ENCODE results near the gene KRTAP15-1. TPM values are rescaled to one million over a fixed set of nuclear protein-coding genes. Genes with fewer than 3 reads are reported as not detected.

The KRTAP15-1 gene, protein sequence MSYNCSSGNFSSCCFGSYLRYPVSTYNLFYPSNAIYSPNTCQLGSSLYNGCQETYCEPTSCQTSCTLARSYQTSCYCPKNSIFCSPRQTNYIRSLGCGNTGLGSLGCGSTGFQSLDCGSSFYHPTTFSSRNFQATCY
- polyA plus RNA-seq, result not detected

DNA sequence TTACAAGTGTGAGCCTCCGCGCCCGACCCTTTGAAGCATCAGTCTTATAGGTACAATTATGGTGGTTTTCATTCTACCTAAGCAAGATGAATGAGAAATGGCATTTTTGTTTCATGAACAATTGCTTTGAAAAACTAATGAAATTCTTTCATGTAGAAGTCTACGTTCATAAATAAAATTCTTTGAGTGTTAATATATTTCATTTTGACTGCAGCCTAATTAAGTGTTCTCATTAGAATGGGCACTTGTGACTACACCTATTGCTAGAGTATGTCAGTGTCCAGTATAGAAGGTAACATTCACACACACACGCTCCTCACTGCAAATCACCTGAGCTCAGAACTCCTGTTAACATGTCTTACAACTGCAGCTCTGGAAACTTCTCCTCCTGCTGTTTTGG, at the start of gene KRTAP15-1:
Gene KRTAP15-1 (plus strand): TSS at position 301 of the 400 bp plus-strand sequence. CDS start 53 bp downstream, at position 354.
- H3K36me3 Mint-ChIP-seq, result no peaks in the 10 kb centered on the region
- H3K27me3 Mint-ChIP-seq (ENCODE audit: low read depth in 3 of 3), result peaks cover 0 to 2% (median 0%) of the 10 kb centered on the region in 3 donors
- DNase-seq, result no peak
- H3K27ac Mint-ChIP-seq, result no peak within 1 kb of the TSS
- H3K4me3 Mint-ChIP-seq, result no peak within 1 kb of the TSS
- H3K9me3 Mint-ChIP-seq, result peaks cover 10 to 57% (median 16%) of the 10 kb centered on the region in 6 donors
- H3K4me1 Mint-ChIP-seq, result no peaks in the 10 kb centered on the region

DNA sequence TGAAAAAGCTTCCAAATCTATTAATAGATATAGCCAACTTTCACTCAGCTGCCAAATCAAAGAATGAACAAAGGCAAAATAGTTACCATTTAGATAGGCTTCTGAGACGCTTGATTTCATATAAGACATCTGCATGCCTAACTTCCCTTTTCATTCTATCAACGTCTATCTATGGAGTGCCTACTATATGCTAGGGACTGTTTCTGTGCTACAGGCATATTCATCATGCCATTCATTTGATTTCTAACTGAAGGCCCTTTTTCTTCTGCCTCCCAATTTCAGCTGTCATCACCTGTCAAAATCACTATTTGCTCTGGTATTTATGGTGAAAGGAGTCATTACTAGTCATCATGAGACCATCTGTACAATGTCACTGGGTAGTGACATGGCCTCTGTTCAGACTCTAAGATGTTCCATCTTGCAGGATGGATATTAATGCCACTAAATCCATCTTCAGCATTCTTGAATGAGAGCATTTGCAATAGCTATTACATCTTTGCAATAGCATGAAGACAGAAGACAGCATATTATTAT, 48.5 kb upstream of the KRTAP15-1 start:
- no peak for DNase-seq

DNA sequence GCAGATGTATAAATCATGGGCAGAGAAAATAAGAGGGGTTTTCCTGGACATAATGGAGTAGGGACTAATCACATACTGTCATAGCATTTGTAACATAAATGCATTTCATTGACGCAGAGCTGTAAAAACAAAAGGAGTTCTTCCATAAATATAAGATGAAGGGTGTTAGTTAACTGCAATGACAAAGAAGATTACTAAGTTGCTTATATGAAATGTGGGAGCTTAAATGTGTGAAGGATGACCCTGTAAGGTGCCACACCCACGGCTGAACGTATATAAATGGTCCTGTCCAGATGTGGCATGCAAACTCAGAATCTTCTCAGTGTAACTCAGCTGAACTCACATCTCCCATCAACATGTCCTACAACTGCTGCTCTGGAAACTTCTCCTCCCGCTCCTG, 44.3 kb upstream of the KRTAP15-1 start, which contains the start of gene KRTAP13-1:
Gene KRTAP13-1 (plus strand): TSS at position 301 of the 400 bp plus-strand sequence. CDS start 56 bp downstream, at position 357.
- Mint-ChIP-seq H3K27me3 (ENCODE audit: low read depth in 3 of 3) (peaks cover 0 to 4% (median 3%) of the 10 kb centered on the region in 3 donors), H3K4me1 (no peaks in the 10 kb centered on the region), H3K27ac (no peak within 1 kb of the TSS), H3K4me3 (no peak within 1 kb of the TSS), H3K9me3 (peaks cover 0 to 38% (median 12%) of the 10 kb centered on the region in 6 donors), H3K36me3 (no peaks in the 10 kb centered on the region)
- no peak for DNase-seq

More for the DNA sequence above, 48.5 kb upstream of the KRTAP15-1 start:
- Mint-ChIP-seq H3K36me3 (no peaks in the 10 kb centered on the region), H3K4me3 (no peak overlapping the region), H3K4me1 (no peaks in the 10 kb centered on the region), H3K27ac (no peak overlapping the region), H3K27me3 (ENCODE audit: low read depth in 3 of 3) (peaks cover 0 to 7% (median 4%) of the 10 kb centered on the region in 3 donors), H3K9me3 (peaks cover 4 to 42% (median 16%) of the 10 kb centered on the region in 6 donors)

DNA sequence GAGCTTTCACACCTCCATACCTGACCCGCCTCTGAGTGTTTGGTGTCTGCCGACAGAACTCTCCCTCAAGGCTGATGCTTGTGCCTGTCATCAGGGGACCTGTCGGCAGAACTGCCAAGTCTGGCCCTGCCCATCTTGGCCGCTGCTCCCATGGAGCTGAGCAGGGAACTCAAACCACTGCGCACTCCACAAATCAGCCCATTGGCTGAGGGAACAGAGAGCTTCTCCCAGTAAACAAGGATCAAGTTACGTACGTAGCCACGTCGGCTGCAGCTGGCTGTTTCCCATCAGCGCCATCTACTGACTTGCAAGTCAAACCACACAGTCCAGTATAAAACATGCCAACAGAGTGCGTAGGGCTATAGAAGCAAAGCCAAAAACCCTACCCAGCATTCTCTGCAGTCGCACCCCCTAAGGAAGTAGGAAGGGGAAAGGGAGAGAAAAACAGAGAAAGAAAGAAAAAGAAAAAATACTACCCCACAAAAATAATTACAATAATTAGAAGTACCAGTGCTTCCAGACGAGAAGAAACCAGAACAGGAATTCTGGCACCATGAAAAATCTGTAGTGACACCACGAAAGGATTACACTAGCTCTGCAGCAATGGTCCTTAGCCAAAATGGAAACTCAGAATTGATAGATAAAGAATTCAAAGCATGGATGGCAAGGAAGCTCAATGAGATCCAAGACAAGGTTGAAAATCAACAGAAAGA, 31.1 kb upstream of the KRTAP15-1 start:
- Mint-ChIP-seq H3K36me3 (peaks cover 0 to 4% (median 4%) of the 10 kb centered on the region in 3 donors), H3K9me3 (peaks cover 6 to 29% (median 18%) of the 10 kb centered on the region in 6 donors), H3K27ac (no peak overlapping the region), H3K4me1 (no peaks in the 10 kb centered on the region), H3K4me3 (no peak overlapping the region), H3K27me3 (ENCODE audit: low read depth in 3 of 3) (peaks cover 0 to 4% (median 0%) of the 10 kb centered on the region in 3 donors)
- no peak for DNase-seq

DNA sequence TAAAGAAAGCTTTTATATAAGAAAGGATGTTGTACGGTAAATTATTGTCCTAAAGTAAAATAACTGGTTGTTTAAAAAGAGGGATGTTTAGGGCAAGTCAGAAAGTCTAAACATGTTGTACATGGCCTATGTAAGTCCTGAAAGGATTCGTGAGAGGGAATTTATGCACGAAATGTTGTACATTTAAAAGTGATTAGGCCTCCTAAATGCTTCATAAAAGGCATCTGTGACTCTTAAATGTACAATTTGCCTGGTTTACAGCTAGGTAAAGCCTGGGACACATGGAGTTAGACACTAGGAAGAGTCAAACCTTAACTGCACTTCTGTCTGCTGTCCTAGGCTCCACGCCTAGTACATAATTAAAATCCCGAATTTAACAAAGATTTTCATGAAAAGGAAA, 24.1 kb upstream of the KRTAP15-1 start:
- Mint-ChIP-seq H3K27me3 (ENCODE audit: low read depth in 3 of 3) (peaks cover 0 to 2% (median 0%) of the 10 kb centered on the region in 3 donors), H3K4me3 (no peak overlapping the region), H3K27ac (no peak overlapping the region), H3K4me1 (no peaks in the 10 kb centered on the region), H3K9me3 (peaks cover 0 to 28% (median 6%) of the 10 kb centered on the region in 6 donors), H3K36me3 (peaks cover 0 to 3% (median 0%) of the 10 kb centered on the region in 3 donors)
- DNase-seq, result no peak

DNA sequence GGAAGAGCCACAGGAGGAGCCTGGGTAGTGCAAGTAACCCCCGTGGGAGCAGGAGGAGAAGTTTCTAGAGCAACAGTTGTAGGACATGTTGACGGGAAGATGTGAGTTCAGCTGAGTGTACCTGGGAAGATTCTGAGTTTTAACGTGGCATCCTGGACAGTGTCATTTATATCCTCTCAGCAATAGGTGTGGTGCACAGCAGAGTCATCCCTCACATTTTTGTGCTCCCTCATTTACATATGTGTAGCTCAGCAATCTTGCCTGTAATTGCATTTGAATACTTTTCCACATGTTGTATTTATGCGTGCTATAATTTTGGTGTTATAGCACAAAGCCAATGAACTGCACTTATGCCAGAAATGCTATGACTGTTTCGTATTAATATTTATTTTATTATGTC, 14.2 kb upstream of the KRTAP15-1 start, which contains the start of gene KRTAP13-3:
Gene KRTAP13-3 (minus strand): TSS at position 101 of the 400 bp plus-strand sequence. CDS start 14 bp downstream, at position 87.
- DNase-seq, result no peak
- Mint-ChIP-seq H3K4me3 (no peak within 1 kb of the TSS), H3K9me3 (peaks cover 5 to 32% (median 14%) of the 10 kb centered on the region in 6 donors), H3K27ac (no peak within 1 kb of the TSS), H3K36me3 (no peaks in the 10 kb centered on the region), H3K4me1 (no peaks in the 10 kb centered on the region), H3K27me3 (ENCODE audit: low read depth in 3 of 3) (no peaks in the 10 kb centered on the region)

DNA sequence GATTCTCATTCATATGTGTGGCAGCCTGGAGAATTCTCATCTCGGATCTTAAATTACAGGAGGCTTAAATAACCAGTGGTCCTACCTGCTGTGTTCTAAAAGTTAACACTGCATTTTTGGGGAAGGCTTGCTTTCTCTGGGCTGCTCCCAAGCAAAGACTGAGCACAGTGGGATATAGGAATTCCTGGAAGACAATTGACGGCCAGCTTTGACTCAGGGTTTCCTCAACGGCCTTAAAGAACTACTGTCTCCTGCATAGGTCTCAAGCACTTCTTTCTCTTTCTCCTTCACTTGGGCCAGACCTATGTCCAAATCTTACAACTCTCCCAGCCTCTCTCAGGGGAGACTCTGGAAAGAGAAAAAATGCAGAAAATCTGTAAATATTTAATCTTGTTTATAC, 13.3 kb upstream of the KRTAP15-1 start:
- H3K4me1 Mint-ChIP-seq, result no peaks in the 10 kb centered on the region
- peaks cover 0 to 1% (median 0%) of the 10 kb centered on the region in 3 donors for H3K27me3 Mint-ChIP-seq (ENCODE audit: low read depth in 3 of 3)
- peaks cover 4 to 34% (median 14%) of the 10 kb centered on the region in 6 donors for H3K9me3 Mint-ChIP-seq
- no peak for DNase-seq
- no peak overlapping the region for H3K4me3 Mint-ChIP-seq
- H3K27ac Mint-ChIP-seq, result no peak overlapping the region
- no peaks in the 10 kb centered on the region for H3K36me3 Mint-ChIP-seq

DNA sequence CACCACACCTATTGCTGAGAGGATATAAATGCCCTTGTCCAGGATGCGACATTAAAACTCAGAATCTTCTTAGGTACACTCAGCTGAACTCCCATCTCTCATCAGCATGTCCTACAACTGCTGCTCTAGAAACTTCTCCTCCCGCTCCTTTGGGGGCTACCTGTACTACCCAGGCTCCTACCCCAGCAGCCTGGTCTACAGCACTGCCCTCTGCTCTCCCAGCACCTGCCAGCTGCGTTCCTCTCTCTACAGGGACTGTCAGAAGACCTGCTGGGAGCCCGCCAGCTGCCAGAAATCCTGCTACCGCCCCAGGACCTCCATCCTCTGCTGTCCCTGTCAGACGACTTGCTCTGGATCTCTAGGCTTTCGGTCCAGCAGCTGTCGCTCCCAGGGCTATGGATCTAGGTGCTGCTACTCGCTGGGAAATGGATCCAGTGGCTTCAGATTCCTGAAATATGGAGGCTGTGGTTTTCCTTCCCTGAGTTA, 9.9 kb upstream of the KRTAP15-1 start, which contains the start of gene KRTAP13-4:
Gene KRTAP13-4 (plus strand): TSS at position 51 of the 486 bp plus-strand sequence. CDS start 56 bp downstream, at position 107.
- Mint-ChIP-seq H3K36me3 (no peaks in the 10 kb centered on the region), H3K27me3 (ENCODE audit: low read depth in 3 of 3) (peaks cover 0 to 1% (median 0%) of the 10 kb centered on the region in 3 donors), H3K4me3 (no peak within 1 kb of the TSS), H3K27ac (no peak within 1 kb of the TSS), H3K4me1 (no peaks in the 10 kb centered on the region), H3K9me3 (peaks cover 0 to 25% (median 9%) of the 10 kb centered on the region in 6 donors)
- DNase-seq, result no peak

DNA sequence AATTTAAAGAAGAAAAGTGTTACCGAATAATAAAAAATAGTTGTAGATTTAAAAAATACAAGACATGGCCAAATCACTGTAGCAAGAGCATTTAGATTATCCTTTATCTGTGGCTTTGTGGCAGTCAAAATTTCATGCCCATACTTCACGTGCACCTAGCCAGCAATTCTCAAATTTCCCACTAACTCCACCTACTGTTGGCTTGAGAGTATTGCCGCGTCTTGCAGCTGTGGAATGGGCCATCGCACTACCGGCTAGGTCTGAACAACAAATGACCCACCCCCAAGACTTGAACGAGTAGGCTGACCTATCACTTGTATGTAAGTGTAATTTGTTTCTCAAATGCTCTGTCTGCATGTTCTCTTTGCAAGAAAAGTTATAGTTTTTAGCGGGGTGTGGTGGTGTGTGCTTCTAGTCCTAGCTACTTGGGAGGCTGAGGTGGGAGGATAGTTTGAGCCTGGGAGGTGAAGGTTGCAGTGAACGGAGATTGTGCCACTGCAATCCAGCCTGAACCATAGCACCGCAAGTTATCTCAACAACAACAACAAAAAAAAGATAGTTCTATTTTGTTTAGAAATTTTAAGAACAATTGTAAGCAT, 5.9 kb upstream of the KRTAP15-1 start:
- H3K36me3 Mint-ChIP-seq, result no peaks in the 10 kb centered on the region
- no peak overlapping the region for H3K4me3 Mint-ChIP-seq
- H3K4me1 Mint-ChIP-seq, result no peaks in the 10 kb centered on the region
- H3K27me3 Mint-ChIP-seq (ENCODE audit: low read depth in 3 of 3), result peaks cover 0 to 3% (median 0%) of the 10 kb centered on the region in 3 donors
- H3K9me3 Mint-ChIP-seq, result peaks cover 0 to 30% (median 7%) of the 10 kb centered on the region in 6 donors
- DNase-seq, result no peak
- H3K27ac Mint-ChIP-seq, result no peak overlapping the region

DNA sequence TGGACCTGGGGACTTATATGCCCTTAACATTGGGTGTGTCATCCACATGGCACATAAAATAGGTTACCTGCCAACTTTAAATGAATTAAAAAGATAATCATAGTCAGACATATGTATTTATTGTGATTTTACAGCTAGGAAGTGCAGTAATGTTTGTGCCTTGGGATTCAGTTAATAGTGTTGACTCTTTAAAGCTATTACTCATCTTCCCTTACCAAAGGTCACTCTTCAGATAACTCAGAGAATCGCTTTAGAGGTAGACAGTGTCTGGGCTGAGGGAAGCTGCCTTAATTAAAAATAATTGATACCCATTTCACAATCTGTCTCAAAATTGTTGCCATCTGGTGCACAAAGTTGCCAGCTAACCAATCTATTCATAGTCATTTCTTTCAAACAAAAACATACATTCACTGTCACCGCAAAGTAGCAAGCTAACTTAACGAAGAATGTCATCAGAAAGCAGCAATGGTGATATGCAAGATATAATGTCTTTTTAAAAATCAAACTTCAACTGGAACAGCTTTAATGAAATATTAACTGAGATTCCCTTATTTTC, 3.0 kb upstream of the KRTAP15-1 start:
- Mint-ChIP-seq H3K4me1 (no peaks in the 10 kb centered on the region), H3K36me3 (no peaks in the 10 kb centered on the region), H3K4me3 (no peak overlapping the region), H3K27ac (no peak overlapping the region), H3K27me3 (ENCODE audit: low read depth in 3 of 3) (peaks cover 0 to 2% (median 0%) of the 10 kb centered on the region in 3 donors), H3K9me3 (peaks cover 4 to 38% (median 13%) of the 10 kb centered on the region in 6 donors)
- no peak for DNase-seq

DNA sequence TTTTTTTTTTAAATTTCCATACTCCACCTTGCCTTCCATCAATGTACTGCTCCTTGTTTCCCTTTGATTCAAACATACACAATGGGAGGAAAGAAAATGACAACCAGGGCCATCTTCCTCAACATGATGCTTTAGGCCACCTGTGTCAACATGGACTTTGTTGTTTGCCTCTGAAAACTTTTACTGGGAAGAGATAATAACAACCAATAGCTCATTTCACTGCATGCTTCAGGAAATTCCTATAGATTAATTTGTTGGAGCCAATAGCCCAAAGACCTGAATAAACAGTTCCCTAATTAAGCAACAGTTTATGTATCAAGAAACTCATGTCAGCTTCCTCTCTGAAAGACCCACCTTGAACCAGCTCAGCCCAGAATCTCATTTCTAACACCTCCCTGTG, 3.2 kb downstream of the KRTAP15-1 start:
- Mint-ChIP-seq H3K4me1 (no peaks in the 10 kb centered on the region), H3K9me3 (peaks cover 12 to 54% (median 13%) of the 10 kb centered on the region in 6 donors)

DNA sequence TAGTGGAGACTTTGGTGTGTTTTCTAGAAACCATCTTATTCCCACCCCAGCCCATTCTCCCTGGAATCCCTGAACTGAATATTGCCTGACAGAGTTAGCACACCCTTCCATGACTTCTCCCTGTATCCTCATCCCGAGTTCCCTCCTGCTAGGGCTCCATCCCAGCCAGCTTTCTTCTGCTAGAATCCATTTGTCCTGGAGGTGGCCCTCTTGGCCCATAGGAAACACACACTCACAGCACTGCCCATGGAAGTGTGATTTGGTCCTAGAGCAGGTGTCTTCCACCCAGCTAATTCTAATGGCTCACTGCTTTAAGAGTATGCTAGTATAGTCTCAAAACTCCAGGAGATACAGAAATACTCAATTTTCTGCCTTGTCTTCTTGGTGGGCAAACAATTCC, 4.1 kb downstream of the KRTAP15-1 start:
- H3K36me3 Mint-ChIP-seq, result no peaks in the 10 kb centered on the region
- DNase-seq, result no peak
- no peaks in the 10 kb centered on the region for H3K4me1 Mint-ChIP-seq
- no peak overlapping the region for H3K4me3 Mint-ChIP-seq
- H3K27ac Mint-ChIP-seq, result no peak overlapping the region
- H3K27me3 Mint-ChIP-seq (ENCODE audit: low read depth in 3 of 3), result no peaks in the 10 kb centered on the region
- peaks cover 12 to 48% (median 13%) of the 10 kb centered on the region in 6 donors for H3K9me3 Mint-ChIP-seq

More for the DNA sequence above, 3.2 kb downstream of the KRTAP15-1 start:
- Mint-ChIP-seq H3K4me3 (no peak overlapping the region), H3K27ac (no peak overlapping the region), H3K27me3 (ENCODE audit: low read depth in 3 of 3) (no peaks in the 10 kb centered on the region), H3K36me3 (no peaks in the 10 kb centered on the region)
- no peak for DNase-seq

DNA sequence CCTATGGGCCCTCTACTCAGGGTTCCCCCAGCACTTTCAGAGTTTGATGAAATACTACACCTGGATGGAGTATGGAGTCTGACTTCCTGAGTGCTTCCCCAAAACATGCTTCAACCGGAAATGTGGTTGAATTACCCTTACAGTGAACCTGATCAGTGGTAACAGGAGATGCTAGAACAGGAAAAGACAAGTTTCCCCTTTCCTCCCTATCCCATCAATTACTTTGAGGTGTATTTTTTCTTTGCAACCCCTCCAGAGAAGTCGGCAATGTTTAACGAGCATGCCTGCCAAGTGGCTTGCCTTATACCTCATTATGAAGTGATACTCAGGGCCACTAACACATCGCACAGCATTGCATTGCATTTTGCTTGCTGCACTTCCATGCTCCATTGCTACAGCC, 7.0 kb downstream of the KRTAP15-1 start:
- Mint-ChIP-seq H3K4me3 (no peak overlapping the region), H3K36me3 (no peaks in the 10 kb centered on the region), H3K9me3 (peaks cover 2 to 33% (median 7%) of the 10 kb centered on the region in 6 donors), H3K27me3 (ENCODE audit: low read depth in 3 of 3) (no peaks in the 10 kb centered on the region), H3K4me1 (no peaks in the 10 kb centered on the region), H3K27ac (no peak overlapping the region)
- DNase-seq, result no peak
